NCI-H524 (cell line): ENCODE data around the gene AUNIP.

Experiments
- DNase-seq, 2 experiments: peaks; one replicate each; lab custom pipeline; 2025; lab: John Stamatoyannopoulos, UW

AUNIP gene

GRCh38 chr1:25888426-25888987 is 29.2 kb upstream of the AUNIP start:
- no peak for DNase-seq

GRCh38 chr1:25885602-25886001 is 26.3 kb upstream of the AUNIP start:
- no peak for DNase-seq

GRCh38 chr1:25881266-25881665 is 22.0 kb upstream of the AUNIP start:
- no peak for DNase-seq

GRCh38 chr1:25880518-25880917 is 21.3 kb upstream of the AUNIP start:
- DNase-seq, result no peak

GRCh38 chr1:25879675-25880074 is 20.4 kb upstream of the AUNIP start:
- DNase-seq, result no peak

GRCh38 chr1:25878690-25879089 is 19.4 kb upstream of the AUNIP start:
- no peak for DNase-seq

- DNase-seq, result no peak
Observed at GRCh38 chr1:25877155-25877554, 17.9 kb upstream of the AUNIP start.

GRCh38 chr1:25876693-25877077 is 17.4 kb upstream of the AUNIP start:
- no peak for DNase-seq

GRCh38 chr1:25875856-25876692 is 16.8 kb upstream of the AUNIP start:
- no peak for DNase-seq

GRCh38 chr1:25875154-25875855 is 16.0 kb upstream of the AUNIP start, which contains the start of gene PAQR7:
TSS of gene PAQR7 (minus strand) at chr1:25875708. CDS start at chr1:25863839, 11,869 bp downstream.
- DNase-seq, result peak in 1 of 2 experiments; percentile 43

- no peak for DNase-seq
Observed at GRCh38 chr1:25874635-25875153, 15.4 kb upstream of the AUNIP start.

- no peak for DNase-seq
Observed at GRCh38 chr1:25874209-25874608, 15.0 kb upstream of the AUNIP start.

- no peak for DNase-seq
Observed at GRCh38 chr1:25873120-25873519, 13.9 kb upstream of the AUNIP start.

- no peak for DNase-seq
Observed at GRCh38 chr1:25872713-25873112, 13.5 kb upstream of the AUNIP start.

- DNase-seq, result no peak
Observed at GRCh38 chr1:25871704-25872494, 12.6 kb upstream of the AUNIP start.

GRCh38 chr1:25871086-25871703 is 11.9 kb upstream of the AUNIP start:
- peak; percentile 14 to 21 for DNase-seq

GRCh38 chr1:25870614-25871013 is 11.4 kb upstream of the AUNIP start:
- DNase-seq, result no peak

- DNase-seq, result no peak
Observed at GRCh38 chr1:25869909-25870606, 10.8 kb upstream of the AUNIP start.

- no peak for DNase-seq
Observed at GRCh38 chr1:25867210-25867991, 8.1 kb upstream of the AUNIP start.

GRCh38 chr1:25866288-25866687 is 7.0 kb upstream of the AUNIP start:
- no peak for DNase-seq
